ENCODE data around the gene SRP68.

Gene SRP68

DNA sequence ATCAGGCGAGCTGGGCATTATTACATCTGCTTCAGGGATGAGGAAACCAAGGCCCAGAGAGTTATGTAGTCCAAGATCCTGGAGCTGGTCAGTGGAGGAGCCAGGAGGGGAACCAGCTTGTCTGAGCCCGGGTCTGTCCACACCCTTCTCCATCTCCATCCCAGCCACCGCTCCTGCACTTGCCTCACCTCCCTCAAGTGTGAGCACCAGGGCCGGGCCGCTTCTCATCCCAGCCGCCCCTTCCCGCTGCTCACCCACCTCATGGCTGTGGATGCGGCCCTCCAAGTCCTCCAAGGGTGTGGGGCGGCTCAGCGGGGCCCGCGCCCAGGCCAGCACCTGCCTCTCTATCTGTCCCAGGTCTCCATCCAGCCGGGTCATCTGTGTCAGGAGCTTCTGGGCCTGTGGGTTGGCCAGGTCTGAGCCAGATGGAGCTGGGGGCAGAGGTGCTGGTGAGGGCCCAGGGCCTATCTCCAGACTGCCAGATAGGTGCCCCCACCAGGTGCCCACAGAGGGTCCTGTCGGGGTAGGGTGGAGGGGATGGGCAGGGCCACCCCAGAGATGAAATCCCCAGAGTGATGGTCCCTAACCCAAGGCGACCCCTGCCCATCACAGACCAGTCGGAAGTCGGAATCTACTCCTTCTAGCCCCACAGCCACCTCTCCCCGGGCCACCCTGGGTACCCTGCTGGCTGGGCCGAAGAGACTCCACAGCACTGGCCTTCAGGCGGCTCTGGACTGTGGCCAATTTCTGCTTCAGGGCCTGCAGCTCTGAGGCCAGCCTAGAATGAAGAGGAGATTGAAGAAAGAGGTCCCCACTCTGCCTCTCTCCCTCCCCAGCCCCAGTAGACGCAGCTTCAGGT, 54.6 kb downstream of the SRP68 start:
- DNase-seq (ENCODE audit: extremely low read depth, low read depth): no peak
- H3K4me3 ChIP-seq (replicated peaks; ENCODE audit: low read depth, low read length): no peak overlapping the region
- no peak for TF ChIP-seq CTCF (IDR thresholded peaks at IDR 0.05; ENCODE audit: low read depth, low read length, missing control alignments)

DNA sequence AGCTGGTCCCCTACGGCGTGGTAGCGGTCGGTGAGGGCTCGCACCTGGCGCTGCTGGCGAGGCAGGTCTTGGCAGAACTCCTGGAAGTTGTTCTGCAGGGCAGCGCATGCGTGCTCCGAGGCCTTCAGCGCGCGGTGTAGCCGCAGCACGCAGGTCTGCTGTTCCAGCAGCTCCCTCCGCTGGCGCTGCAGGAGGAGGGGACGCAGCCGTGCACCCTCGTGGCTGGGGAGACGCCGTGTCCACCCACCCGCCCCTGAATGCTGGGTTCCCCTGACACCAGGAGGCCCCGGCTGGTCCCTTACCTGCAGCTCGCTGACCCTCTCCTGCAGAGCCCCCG, 57.4 kb downstream of the SRP68 start:
- DNase-seq (ENCODE audit: extremely low read depth, low read depth): no peak
- no peak overlapping the region for H3K4me3 ChIP-seq (replicated peaks; ENCODE audit: low read depth, low read length)
- no peak for TF ChIP-seq CTCF (IDR thresholded peaks at IDR 0.05; ENCODE audit: low read depth, low read length, missing control alignments)

- DNase-seq (ENCODE audit: extremely low read depth, low read depth): no peak
- peak; percentile 97 for TF ChIP-seq CTCF (IDR thresholded peaks at IDR 0.05; ENCODE audit: low read depth, low read length, missing control alignments)
- no peak overlapping the region for H3K4me3 ChIP-seq (replicated peaks; ENCODE audit: low read depth, low read length)
These were observed 58.0 kb downstream of the SRP68 start for GRCh38 chr17:76014100-76014924.

DNA sequence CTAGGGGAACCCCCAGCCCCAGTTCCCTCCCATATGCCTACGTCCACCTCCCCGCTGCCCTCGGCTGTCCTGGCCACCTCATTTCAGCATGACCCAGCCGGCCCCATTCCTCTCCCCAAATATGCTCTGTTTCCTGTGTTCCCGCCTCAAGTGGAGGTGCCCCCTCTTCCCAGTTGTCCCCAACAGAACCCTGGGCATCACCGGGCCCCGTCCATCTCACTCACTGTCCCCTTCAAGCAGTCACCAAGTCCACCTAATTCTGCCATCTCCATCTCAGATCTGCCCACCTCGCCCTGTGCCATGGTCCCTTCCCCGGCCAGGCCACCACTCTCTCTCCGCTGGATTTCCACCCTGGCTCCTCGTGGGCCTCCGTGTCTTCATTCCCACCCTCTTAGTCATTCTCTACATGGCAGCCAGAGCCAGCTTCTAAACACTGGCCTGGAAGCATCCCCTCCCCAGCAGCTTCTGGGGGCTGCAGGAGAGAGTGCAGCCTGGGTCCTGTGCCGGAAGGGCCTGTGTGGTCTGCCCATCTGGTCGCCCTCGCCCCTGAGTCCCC, 58.9 kb downstream of the SRP68 start:
- DNase-seq (ENCODE audit: extremely low read depth, low read depth): no peak
- no peak for TF ChIP-seq CTCF (IDR thresholded peaks at IDR 0.05; ENCODE audit: low read depth, low read length, missing control alignments)
- no peak overlapping the region for H3K4me3 ChIP-seq (replicated peaks; ENCODE audit: low read depth, low read length)

DNA sequence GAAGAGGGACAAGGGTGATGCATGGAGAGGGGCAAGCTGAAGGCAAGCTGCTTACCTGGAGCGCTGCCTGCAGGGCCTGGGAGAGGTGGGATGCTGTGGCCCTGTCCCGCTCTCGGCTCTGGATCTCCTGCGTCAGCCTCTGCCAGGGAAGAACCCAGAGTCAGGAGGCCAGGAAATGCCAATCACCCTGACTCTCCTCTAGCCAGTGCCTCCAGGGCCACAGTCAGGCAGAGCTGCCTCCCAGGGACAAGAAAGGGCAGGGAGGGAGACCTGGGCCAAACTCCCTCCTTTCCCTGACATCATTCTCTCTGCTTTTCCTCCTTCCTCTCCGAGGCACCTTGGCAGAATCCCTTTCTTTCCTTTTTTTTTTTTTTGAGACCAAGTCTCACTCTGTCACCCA, 60.4 kb downstream of the SRP68 start:
- no peak for DNase-seq (ENCODE audit: extremely low read depth, low read depth)
- H3K4me3 ChIP-seq (replicated peaks; ENCODE audit: low read depth, low read length): no peak overlapping the region
- TF ChIP-seq CTCF (IDR thresholded peaks at IDR 0.05; ENCODE audit: low read depth, low read length, missing control alignments): no peak

DNA sequence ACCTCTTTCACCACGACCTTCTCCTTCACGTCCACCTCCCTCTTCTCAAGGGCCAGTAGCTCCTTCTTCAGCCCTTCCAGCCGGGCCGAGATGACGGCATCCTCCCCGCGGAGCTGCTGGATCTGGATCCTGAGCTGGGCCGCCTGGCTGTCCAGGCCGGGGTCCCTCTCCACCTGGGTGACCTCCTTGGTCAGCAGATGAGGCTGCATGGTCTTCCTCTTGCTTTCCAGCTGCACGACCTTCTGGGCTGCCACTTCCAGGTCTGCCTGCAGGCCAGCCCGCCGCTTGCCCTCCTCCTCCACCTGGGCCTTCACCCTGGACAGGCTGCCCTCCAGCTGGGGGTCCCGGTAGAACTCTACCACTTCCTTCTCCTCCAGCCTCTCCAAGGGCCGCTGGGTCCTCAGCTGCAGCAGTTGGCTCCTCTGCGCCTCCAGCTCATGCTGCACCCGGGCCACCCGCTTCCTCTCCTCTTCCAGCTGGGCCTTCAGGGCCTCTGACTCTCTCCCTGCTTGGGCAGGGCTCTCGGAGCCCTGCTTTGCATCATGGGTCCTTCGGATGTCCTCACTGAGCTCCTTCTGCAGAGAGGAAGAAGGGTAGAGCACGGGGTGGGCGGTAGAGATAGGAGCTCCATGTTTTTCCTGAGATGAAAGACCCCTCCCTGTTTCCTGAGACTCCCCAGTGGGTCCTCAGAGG, 62.2 kb downstream of the SRP68 start:
- H3K4me3 ChIP-seq (replicated peaks; ENCODE audit: low read depth, low read length): no peak overlapping the region
- no peak for DNase-seq (ENCODE audit: extremely low read depth, low read depth)
- no peak for TF ChIP-seq CTCF (IDR thresholded peaks at IDR 0.05; ENCODE audit: low read depth, low read length, missing control alignments)
